Parathyroid adenoma (tissue), 2 donors: ENCODE measurements around the gene KRT35.

Experiments
- H2AFZ ChIP-seq: fragments of 300-600 bp; sonication (generic); one replicate; pipeline ENCODE4 v1.7.0; 2017; ENCODE audit warnings: antibody characterized with exemption, mild to moderate bottlenecking
- H3K27ac ChIP-seq: fragments of 300-600 bp; sonication (generic); one replicate; pipeline ENCODE4 v1.7.0; 2017
- H3K27me3 ChIP-seq: fragments of 300-600 bp; sonication (generic); one replicate; pipeline ENCODE4 v1.7.0; 2017; ENCODE audit warnings: low read length; ENCODE audit not compliant: control insufficient read depth, insufficient read depth
- H3K36me3 ChIP-seq: fragments of 300-600 bp; sonication (generic); one replicate; pipeline ENCODE4 v1.7.0; 2017; ENCODE audit warnings: low read length; ENCODE audit not compliant: control insufficient read depth, insufficient read depth
- H3K4me1 ChIP-seq: fragments of 300-600 bp; sonication (generic); one replicate; pipeline ENCODE4 v1.7.0; 2017; ENCODE audit warnings: control low read depth
- H3K4me2 ChIP-seq: fragments of 300-600 bp; sonication (generic); one replicate; pipeline ENCODE4 v1.7.0; 2017; ENCODE audit warnings: low read length
- H3K4me3 ChIP-seq: fragments of 300-600 bp; sonication (generic); one replicate; pipeline ENCODE4 v1.7.0; 2017; ENCODE audit warnings: low read depth, low read length
- H3K79me2 ChIP-seq: fragments of 300-600 bp; sonication (generic); one replicate; pipeline ENCODE4 v1.7.0; 2017; ENCODE audit warnings: control low read depth
- H3K9ac ChIP-seq: fragments of 300-600 bp; sonication (generic); one replicate; pipeline ENCODE4 v1.7.0; 2017; ENCODE audit warnings: mild to moderate bottlenecking
- H3K9me3 ChIP-seq: fragments of 300-600 bp; sonication (generic); one replicate; pipeline ENCODE4 v1.7.0; 2017; ENCODE audit warnings: low read length; ENCODE audit not compliant: control insufficient read depth
- TF ChIP-seq, protein P1 (sequence below): fragments of 300-600 bp; sonication (generic); IDR thresholded peaks from one replicate; pipeline ENCODE4 v1.7.0; 2017; ENCODE audit warnings: antibody characterized with exemption, mild to moderate bottlenecking
- donor health status: primary hyperparathyroidism.

KRT35 gene

DNA sequence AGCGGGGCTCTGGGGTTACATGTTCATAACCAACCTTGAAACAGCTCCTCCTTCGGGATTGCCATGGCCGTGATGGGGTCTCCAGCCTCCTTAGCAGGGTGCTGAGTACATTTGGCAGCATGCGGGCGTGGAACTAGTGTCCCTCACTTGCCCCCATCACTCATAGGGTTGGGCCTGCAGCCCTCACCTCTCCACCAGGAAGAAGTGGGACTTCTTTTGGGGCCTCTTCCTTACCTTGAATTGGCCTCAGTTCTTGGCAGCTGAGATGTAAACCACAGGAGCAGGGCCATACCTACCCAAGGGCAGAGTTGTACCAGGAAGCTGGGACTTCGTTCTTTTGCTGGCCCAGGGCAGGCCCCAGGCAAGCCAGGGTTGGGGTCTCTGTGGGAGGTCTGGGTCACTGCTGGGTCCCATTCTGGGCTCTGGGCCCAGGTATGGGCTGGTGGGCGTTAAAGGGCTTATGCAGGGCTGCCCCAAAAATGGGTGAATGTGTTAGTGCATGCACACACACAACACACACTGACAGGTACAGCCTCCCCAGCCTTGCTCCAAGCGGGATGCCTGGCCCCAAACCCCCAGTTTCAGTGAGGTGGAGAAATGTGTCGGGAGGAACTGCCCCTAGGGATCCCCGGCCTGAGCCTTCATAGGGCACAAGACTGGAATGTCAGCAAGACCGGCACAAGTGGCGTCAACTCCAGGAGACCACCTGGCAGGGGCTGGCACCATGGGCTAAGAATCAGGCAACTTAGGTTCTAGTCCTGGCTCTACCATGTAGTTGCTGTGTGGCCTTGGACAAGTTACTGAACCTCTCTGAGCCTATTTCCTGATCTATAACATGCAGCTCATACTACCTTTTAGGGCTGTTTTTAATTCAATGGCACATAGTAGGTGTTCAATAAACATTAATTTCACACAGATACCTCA lies 41.6 kb upstream of the KRT35 start:
- H3K27ac ChIP-seq, result no peak overlapping the region
- no peaks in the 10 kb centered on the region for H3K27me3 ChIP-seq
- TF ChIP-seq, protein P1, sequence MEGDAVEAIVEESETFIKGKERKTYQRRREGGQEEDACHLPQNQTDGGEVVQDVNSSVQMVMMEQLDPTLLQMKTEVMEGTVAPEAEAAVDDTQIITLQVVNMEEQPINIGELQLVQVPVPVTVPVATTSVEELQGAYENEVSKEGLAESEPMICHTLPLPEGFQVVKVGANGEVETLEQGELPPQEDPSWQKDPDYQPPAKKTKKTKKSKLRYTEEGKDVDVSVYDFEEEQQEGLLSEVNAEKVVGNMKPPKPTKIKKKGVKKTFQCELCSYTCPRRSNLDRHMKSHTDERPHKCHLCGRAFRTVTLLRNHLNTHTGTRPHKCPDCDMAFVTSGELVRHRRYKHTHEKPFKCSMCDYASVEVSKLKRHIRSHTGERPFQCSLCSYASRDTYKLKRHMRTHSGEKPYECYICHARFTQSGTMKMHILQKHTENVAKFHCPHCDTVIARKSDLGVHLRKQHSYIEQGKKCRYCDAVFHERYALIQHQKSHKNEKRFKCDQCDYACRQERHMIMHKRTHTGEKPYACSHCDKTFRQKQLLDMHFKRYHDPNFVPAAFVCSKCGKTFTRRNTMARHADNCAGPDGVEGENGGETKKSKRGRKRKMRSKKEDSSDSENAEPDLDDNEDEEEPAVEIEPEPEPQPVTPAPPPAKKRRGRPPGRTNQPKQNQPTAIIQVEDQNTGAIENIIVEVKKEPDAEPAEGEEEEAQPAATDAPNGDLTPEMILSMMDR, result no peak
- no peaks in the 10 kb centered on the region for H3K36me3 ChIP-seq
- no peak overlapping the region for H3K4me3 ChIP-seq
- no peak overlapping the region for H2AFZ ChIP-seq
- peaks cover 6% of the 10 kb centered on the region for H3K4me1 ChIP-seq
- no peak overlapping the region for H3K4me2 ChIP-seq
- no peak overlapping the region for H3K9ac ChIP-seq
- no peaks in the 10 kb centered on the region for H3K79me2 ChIP-seq
- H3K9me3 ChIP-seq, result no peaks in the 10 kb centered on the region

DNA sequence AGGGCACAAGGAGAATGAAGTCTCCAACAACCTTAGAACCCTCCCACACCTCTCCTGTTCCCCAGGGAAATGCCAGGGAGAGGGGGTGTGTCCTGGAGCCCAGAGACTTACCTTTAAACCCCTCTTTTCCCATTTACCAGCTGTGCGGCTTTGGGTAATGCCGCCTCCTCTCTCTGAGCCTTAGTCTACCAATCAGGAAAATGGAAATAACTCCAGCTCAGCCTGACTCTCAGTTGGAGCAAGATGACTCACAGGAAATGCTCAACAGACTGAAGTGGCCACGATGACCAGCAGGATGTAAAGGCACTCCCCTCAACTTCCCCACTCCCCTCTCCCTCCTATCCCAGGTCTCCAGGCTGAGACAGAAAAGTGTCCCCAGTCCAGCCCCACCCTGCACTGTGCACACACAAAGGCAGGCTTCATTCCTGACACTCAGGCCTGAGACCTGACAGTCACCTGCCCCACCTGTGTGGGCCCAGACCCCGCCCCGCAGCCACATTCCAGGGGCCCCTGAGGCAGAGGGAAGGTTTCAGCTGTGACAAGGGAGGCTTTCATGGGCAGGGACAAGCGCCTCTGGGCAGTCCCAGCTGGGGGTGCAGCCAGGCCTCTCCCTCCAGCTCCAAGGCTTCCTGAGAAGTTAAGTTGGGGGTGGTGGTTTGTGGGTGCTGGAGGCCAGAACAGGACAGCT lies 40.8 kb upstream of the KRT35 start:
- H3K27ac ChIP-seq, result no peak overlapping the region
- TF ChIP-seq, protein P1, result no peak
- no peak overlapping the region for H2AFZ ChIP-seq
- H3K9me3 ChIP-seq, result no peaks in the 10 kb centered on the region
- no peak overlapping the region for H3K9ac ChIP-seq
- no peaks in the 10 kb centered on the region for H3K79me2 ChIP-seq
- H3K4me1 ChIP-seq, result peaks cover 6% of the 10 kb centered on the region
- H3K27me3 ChIP-seq, result no peaks in the 10 kb centered on the region
- no peaks in the 10 kb centered on the region for H3K36me3 ChIP-seq
- no peak overlapping the region for H3K4me3 ChIP-seq
- H3K4me2 ChIP-seq, result no peak overlapping the region

DNA sequence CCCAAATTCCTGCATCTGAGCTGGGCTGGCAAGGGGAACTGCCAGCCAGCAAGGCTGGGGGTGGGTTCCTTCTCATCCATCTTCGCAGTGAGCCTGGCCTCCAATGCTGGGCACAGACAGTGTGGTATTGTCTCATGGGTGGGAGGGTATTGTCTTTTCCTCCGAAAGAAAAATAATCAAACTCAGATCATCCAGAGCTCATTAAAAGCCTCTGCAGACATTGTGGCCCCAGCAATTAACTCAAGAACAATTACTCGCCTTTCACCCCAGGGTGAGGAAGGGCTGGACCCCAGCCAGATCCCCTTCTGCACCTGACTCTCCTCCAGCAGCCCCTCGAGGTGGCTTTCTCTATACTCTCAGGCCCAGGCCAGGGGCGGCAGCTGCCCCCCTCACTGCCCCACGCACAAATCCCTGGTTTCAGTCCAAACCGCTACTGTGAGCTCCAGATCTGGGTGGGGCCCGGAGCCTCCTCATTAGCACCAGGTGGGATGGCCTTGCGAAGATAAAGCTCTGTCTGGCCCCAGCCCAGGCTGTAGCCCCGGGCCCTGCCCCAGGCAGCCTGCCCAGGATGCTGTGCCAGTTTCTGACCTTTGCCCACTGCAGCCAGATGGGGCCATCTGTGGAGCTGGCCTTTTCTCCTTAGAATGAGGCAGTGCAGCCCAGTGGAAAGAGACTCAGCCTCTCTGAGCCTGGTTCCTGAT lies 40.0 kb upstream of the KRT35 start:
- H3K4me3 ChIP-seq, result no peak overlapping the region
- no peak overlapping the region for H3K4me2 ChIP-seq
- H3K36me3 ChIP-seq, result no peaks in the 10 kb centered on the region
- peaks cover 6% of the 10 kb centered on the region for H3K4me1 ChIP-seq
- H3K9me3 ChIP-seq, result no peaks in the 10 kb centered on the region
- TF ChIP-seq, protein P1, result no peak
- H3K27me3 ChIP-seq, result no peaks in the 10 kb centered on the region
- H3K9ac ChIP-seq, result no peak overlapping the region
- H3K27ac ChIP-seq, result no peak overlapping the region
- H3K79me2 ChIP-seq, result no peaks in the 10 kb centered on the region
- no peak overlapping the region for H2AFZ ChIP-seq

DNA sequence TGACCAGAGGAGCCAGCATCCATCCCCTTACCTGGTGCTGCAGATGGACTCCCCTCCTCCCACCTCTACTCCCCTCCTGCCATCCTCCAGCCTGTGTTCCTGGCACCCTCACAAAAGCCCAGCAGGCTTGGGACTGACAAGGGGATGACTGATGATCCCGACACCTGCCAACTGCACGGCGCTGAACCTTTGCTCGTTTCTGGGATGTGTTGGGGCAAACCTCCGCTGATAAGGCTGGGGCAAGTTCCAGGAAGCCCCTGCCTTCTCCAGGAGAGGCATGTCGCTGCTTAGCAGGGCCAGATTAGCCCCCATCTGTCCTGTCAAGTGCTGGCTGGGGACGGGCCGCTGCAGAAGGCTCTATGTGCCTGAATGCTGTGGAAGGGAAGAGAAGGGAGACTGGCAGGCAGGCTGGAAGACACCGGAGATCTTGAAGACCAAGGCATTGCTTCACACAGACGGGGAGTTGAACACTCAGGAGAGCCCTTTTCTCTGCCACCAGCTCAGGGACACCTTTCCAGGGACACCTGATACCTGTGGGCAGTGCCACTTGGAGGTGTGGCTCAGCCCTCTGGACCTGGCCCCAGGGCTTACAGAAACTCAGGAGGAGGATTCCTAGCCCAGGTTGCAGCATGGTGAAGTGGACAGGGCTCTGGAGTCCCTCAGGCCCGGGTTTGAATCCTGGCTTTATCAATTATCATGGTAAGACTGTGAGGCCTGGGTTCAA lies 38.7 kb upstream of the KRT35 start:
- Histone ChIP-seq H3K36me3 (no peaks in the 10 kb centered on the region), H3K9ac (no peak overlapping the region), H3K4me2 (no peak overlapping the region), H2AFZ (peak overlapping the region; percentile 25), H3K27me3 (no peaks in the 10 kb centered on the region), H3K4me3 (no peak overlapping the region), H3K27ac (no peak overlapping the region), H3K4me1 (peaks cover 6% of the 10 kb centered on the region), H3K79me2 (no peaks in the 10 kb centered on the region), H3K9me3 (no peaks in the 10 kb centered on the region)
- TF ChIP-seq, protein P1, result no peak
